HepG2 (cell line): ENCODE results near the gene SLIT3. TPM values are rescaled to one million over a fixed set of nuclear protein-coding genes. Genes with fewer than 3 reads are reported as not detected.

Experiments
- MTERF4 ChIP-seq: sonication (generic); formaldehyde crosslinking; IDR thresholded peaks from 2 replicates; pipeline ENCODE4 v1.8.0; 2023; ENCODE audit warnings: mild to moderate bottlenecking, missing genetic modification reagents
- SRF ChIP-seq: IDR thresholded peaks from 2 replicates; pipeline ENCODE4 v1.6.1; 2011; ENCODE audit warnings: mild to moderate bottlenecking, low read depth, low read length, moderate library complexity
- polyA plus RNA-seq, 8 experiments: library from polyadenylated mRNA; depleted of rRNA in 3 of 8; stranded (reverse) in 7 of 8; unstranded in 1 of 8; fragments of >200 nt; fragmentation: Illumina TruSeq in 4 of 8; extraction: Trizol in 4 of 8; gene quantifications; 2 replicates each; pipeline versions ENCODE4 v1.2.1 to v1.2.3, GENCODE V29; 2011 to 2016; ENCODE audit warnings: low read depth in 4 of 8, missing spikeins in 1 of 8, mixed read lengths in 1 of 8; ENCODE audit not compliant: insufficient read depth in 1 of 8
- total RNA-seq, 5 experiments: library from RNA; depleted of rRNA; stranded (reverse); fragments of >200 nt; fragmentation: Illumina TruSeq; extraction: Trizol; gene quantifications; 2 replicates each; pipeline ENCODE4 v1.2.3, GENCODE V29; 2016; ENCODE audit warnings: low read depth in 1 of 5
- TF ChIP-seq, protein P1 (sequence below): sonication (generic); formaldehyde crosslinking; IDR thresholded peaks from 2 replicates; pipeline ENCODE4 v1.8.0; 2022; ENCODE audit warnings: mild to moderate bottlenecking, missing genetic modification reagents
- TF ChIP-seq, protein P2 (sequence below): sonication (generic); formaldehyde crosslinking; IDR thresholded peaks from 2 replicates; pipeline ENCODE4 v1.4.0; 2020; ENCODE audit warnings: missing genetic modification reagents, borderline replicate concordance

The SLIT3 gene
- total and polyA plus RNA-seq, 2 of the 13 experiments (the other 11 are each of a cell fraction or from before 2014, with no cell fraction given) = not detected

DNA sequence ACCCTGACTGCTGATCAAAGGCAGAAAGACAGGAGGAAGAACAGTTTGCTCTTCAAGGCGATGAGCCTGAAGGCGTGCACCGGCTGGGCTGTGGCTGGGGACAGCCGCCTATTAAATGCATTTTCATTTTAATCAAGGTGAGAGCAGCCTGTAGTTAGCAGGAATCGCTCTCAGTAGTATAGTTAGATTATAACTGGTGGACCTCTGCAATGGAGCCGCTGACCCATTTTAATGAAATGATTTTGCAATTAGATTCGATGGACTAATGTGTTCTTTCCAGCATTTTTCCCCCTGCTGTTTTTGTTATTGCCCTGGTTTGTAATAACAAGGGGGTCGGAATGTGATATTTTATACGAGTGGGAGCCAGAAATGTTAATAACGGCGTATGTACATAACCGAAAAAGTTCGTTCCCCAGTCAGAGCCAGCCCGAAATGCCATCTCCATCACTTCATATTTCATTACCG, 535.8 kb downstream of the SLIT3 start (continued):
- TF ChIP-seq, protein P1, sequence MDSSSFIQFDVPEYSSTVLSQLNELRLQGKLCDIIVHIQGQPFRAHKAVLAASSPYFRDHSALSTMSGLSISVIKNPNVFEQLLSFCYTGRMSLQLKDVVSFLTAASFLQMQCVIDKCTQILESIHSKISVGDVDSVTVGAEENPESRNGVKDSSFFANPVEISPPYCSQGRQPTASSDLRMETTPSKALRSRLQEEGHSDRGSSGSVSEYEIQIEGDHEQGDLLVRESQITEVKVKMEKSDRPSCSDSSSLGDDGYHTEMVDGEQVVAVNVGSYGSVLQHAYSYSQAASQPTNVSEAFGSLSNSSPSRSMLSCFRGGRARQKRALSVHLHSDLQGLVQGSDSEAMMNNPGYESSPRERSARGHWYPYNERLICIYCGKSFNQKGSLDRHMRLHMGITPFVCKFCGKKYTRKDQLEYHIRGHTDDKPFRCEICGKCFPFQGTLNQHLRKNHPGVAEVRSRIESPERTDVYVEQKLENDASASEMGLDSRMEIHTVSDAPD (CRISPR knock-in tag) = no peak
- TF ChIP-seq MTERF4 (CRISPR knock-in tag) = no peak
- TF ChIP-seq SRF = no peak
- TF ChIP-seq, protein P2, sequence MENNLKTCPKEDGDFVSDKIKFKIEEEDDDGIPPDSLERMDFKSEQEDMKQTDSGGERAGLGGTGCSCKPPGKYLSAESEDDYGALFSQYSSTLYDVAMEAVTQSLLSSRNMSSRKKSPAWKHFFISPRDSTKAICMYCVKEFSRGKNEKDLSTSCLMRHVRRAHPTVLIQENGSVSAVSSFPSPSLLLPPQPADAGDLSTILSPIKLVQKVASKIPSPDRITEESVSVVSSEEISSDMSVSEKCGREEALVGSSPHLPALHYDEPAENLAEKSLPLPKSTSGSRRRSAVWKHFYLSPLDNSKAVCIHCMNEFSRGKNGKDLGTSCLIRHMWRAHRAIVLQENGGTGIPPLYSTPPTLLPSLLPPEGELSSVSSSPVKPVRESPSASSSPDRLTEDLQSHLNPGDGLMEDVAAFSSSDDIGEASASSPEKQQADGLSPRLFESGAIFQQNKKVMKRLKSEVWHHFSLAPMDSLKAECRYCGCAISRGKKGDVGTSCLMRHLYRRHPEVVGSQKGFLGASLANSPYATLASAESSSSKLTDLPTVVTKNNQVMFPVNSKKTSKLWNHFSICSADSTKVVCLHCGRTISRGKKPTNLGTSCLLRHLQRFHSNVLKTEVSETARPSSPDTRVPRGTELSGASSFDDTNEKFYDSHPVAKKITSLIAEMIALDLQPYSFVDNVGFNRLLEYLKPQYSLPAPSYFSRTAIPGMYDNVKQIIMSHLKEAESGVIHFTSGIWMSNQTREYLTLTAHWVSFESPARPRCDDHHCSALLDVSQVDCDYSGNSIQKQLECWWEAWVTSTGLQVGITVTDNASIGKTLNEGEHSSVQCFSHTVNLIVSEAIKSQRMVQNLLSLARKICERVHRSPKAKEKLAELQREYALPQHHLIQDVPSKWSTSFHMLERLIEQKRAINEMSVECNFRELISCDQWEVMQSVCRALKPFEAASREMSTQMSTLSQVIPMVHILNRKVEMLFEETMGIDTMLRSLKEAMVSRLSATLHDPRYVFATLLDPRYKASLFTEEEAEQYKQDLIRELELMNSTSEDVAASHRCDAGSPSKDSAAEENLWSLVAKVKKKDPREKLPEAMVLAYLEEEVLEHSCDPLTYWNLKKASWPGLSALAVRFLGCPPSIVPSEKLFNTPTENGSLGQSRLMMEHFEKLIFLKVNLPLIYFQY (CRISPR knock-in tag) = no peak
